HG03159 (cell line): Measurements from ENCODE around the gene ASIC4.

Experiments used
- ATAC-seq: cut with Tn5 transposase; IDR thresholded peaks from one replicate; pipeline ENCODE4 v1.9.1; 2021; ENCODE audit warnings: mild to moderate bottlenecking, moderate library complexity; ENCODE audit not compliant: unreplicated experiment

The ASIC4 gene

GRCh38 chr2:219548990-219549389 is 34.7 kb downstream of the ASIC4 start:
- no peak for ATAC-seq

GRCh38 chr2:219549619-219550018 is 35.3 kb downstream of the ASIC4 start:
- ATAC-seq: no peak

- ATAC-seq: peak; percentile 22
Observed at GRCh38 chr2:219551441-219552381, 37.4 kb downstream of the ASIC4 start.

- peak; percentile 90 for ATAC-seq
Observed at GRCh38 chr2:219552382-219553167, 38.3 kb downstream of the ASIC4 start.

DNA sequence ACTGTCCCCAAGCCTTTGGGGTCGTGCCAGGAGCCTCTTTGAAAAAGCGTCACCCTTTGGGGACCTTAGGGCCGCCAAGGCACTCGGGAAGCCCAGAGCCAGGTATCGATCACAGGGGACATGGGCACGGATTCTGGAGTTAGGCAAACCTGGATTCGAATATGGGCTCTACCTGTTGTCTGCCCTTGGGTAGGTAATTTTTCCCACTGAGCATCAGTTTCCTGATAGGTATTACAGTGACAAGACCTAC is 38.8 kb downstream of the ASIC4 start:
- ATAC-seq: no peak

- no peak for ATAC-seq
Observed at GRCh38 chr2:219553463-219553963, 39.2 kb downstream of the ASIC4 start.

GRCh38 chr2:219554350-219554749 is 40.1 kb downstream of the ASIC4 start:
- ATAC-seq: no peak

GRCh38 chr2:219555956-219556355 is 41.7 kb downstream of the ASIC4 start:
- no peak for ATAC-seq

DNA sequence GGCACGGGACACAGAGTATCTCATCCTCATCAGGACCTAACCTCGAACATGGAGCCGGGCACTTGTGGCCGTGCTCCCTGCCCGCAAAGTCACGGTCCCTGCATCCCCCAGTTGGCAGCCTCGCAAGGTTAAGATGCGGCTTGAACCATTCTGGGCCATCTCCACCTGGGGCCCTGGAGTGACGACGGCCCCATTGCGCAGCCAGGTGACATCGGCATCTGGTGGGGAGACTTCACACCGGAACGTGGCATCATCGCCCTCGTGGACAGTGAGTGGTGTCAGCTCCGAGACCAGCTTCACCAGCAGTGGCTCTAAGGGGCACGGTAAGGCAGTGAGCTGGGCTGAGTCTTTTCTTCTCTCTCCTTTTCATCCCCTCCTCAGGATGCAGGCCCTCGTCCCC is 42.1 kb downstream of the ASIC4 start:
- no peak for ATAC-seq

DNA sequence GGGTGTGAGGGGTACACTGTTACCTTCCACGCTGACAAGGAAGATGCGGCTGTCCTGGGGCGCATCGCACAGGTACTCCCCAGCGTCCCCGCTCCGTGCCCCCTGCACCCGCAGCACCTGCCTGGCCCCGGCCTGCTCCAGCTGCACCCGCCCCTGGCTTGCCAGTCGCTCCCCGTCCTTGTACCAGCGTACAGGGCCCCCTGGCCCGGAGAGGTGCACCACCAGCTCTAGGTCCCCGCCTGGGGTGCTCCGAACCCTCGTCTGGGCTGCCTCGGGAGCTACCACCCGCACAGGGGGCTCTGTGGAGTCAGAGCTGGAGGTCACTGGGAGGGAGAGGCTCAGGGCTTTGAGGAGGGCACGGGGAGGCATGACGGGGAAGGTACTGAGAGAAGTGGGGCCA is 43.0 kb downstream of the ASIC4 start:
- ATAC-seq: no peak

GRCh38 chr2:219557791-219558785 is 43.8 kb downstream of the ASIC4 start:
- no peak for ATAC-seq

DNA sequence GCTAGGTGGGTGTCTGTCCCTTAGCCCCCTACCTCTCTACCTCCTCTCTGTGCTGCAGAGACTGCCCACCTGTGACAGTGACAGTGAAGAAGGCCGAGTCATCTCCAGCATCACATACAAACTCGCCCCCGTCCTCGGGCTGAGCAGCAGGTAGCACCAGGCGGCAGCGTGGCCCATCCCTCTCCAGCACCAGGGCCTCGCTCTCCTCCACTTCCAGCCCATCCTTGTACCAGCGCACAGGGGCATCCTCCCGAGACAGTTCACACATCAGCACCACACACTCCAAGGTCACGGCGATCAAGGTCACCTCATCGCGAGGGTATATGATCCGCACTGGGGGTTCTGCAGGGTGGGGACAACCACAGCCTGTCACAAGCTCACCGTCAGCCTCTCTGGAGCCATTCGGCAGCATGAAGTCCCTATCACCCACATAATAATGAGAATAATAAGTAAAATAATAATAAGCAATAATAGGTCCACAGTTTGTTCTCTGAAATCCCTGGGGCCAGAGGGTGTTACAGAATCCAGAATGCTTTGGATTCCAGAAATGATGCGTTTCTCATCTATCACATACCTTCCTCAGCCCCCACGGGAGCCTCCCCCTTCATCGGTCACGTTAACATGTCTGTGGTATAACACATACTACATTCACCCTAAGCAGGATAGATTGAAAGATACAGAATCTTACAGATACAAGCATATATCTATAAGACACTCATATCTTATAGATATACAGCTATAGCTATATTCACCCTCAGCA is 45.1 kb downstream of the ASIC4 start:
- ATAC-seq: no peak

GRCh38 chr2:219560037-219560892 is 46.0 kb downstream of the ASIC4 start:
- ATAC-seq: no peak

GRCh38 chr2:219560893-219561178 is 46.6 kb downstream of the ASIC4 start:
- no peak for ATAC-seq

DNA sequence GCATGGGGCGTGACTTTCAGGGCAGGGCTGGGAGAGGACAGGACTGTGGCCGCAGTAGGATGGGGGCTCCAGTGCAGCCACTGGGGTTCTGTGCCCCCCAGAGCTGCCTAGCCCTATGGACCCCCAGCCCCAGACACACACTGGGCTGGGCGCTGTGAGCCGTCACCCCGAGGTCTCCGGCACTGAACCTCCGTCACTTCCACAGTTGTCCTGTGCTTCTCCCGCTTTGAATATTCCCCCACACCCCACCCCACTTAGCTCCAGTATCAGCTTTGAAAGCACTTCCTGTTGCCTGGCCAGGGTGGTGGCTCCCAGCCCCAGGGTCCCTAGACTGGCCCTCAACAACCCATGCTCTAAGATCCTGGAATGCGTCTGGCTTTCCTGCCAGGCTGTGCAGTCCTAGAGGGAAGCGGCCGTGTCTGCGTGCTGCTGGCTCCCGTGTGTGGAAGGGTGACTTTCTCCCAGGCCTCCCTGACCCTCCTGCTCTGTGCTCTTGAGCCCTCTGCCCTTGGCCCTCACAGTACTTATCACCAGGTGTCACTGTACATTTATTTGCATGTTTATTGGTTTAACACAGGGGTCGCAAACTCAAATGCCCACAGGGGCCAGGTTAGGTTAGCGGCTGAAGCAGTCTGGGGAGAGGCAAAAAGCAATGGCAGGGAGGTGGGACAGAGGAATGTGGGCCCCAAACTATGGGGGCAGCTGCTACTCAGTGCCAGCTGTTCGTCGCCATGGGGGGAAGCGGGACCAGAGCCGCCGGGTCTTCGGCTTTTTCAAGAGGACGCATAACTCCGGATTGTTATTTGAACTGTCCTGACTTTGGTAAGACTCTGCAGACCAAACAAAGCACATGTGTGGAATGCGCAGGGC is 47.1 kb downstream of the ASIC4 start:
- ATAC-seq: no peak

GRCh38 chr2:219562049-219563020 is 48.1 kb downstream of the ASIC4 start:
- no peak for ATAC-seq

DNA sequence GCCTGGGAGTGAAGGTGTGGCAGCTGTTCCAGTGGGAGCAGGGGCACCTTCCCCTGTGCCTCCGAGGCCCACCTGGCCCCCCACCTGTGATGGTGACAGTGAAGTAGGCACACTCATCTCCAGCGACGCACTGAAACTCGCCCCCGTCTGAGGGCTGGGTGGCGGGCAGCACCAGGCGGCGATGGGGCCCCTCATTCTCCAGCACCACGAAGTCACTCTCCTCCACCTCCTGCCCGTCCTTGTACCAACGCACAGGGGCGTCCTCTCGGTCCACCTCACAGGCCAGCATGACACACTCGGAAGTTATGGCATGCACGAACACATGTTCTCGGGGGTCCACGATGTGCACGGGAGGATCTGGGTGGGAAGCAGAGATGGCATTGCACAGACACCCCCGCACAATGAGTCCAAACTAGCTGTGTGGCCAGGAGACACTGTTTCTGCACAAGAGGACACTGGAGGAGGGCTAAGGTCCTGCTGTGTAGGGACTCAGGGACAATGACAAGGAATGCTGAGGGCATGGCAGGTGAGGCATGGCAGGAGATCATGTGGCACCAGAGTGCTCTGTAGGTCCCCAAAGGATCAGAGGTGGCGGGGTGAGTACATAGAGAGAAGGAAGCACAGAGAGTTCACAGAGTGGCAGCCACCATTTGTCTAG is 49.1 kb downstream of the ASIC4 start:
- ATAC-seq: no peak
